DLD1 (cell line): ENCODE measurements around the gene PHKA1.
"Not testable (repeated sequence)": the region's sequence is repeated elsewhere in the genome, so short reads cannot be mapped to it uniquely, and the experiment has no call there.

ENCODE experiments used
- in situ Hi-C: cut with HindIII; loops from 2 replicates; pipeline ENCODE4 v1.10.0; 2017; ENCODE audit warnings: low sequenced_read_pairs

Gene PHKA1

DNA sequence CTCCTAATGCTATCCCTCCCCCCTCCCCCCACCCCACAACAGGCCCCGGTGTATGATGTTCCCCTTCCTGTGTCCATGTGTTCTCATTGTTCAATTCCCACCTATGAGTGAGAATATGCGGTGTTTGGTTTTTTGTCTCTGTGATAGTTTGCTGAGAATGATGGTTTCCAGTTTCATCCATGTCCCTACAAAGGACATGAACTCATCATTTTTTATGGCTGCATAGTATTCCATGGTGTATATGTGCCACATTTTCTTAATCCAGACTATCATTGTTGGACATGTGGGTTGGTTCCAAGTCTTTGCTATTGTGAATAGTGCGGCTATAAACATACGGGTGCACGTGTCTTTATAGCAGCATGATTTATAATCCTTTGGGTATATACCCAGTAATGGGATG, 44.6 kb downstream of the PHKA1 start:
- in situ Hi-C loops, result not testable (repeated sequence)

DNA sequence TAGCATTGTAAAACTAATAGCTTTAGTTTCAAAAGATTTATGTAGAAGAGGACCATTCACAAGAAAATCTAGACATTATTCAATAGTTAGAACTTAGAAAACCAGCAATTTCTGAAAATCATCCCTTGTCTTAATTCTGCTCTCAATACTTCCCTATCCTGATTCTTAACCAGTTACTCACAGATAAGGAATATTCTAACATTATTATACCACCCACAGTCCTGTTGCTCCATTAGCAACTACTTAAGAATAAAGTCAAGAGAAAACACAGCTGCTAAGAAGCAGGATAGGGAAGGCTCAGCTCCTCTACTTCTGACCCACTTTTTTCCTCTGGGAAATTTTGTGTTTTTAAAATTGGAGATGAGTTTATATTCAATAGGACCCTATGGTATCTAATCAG, 47.7 kb downstream of the PHKA1 start:
- in situ Hi-C loops, result no loop called here

DNA sequence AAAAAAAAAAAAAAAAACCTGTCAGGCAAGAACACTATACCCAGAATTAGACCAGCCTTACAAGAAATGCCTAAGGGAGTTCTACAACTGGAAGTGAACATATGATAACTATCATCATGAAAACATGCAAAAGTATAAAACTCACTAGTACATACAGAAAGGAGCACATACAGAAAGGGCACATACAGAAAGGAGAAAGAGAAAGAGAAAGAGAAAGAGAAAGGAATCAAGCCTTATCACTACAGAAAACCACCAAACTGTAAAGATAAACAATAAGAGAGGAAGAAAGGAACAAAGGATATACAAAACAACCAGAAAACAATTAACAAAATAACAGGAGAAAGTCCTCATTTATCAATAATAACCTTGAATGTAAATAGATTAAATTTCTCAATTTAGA, 50.4 kb downstream of the PHKA1 start:
- in situ Hi-C loops, result no loop called here

DNA sequence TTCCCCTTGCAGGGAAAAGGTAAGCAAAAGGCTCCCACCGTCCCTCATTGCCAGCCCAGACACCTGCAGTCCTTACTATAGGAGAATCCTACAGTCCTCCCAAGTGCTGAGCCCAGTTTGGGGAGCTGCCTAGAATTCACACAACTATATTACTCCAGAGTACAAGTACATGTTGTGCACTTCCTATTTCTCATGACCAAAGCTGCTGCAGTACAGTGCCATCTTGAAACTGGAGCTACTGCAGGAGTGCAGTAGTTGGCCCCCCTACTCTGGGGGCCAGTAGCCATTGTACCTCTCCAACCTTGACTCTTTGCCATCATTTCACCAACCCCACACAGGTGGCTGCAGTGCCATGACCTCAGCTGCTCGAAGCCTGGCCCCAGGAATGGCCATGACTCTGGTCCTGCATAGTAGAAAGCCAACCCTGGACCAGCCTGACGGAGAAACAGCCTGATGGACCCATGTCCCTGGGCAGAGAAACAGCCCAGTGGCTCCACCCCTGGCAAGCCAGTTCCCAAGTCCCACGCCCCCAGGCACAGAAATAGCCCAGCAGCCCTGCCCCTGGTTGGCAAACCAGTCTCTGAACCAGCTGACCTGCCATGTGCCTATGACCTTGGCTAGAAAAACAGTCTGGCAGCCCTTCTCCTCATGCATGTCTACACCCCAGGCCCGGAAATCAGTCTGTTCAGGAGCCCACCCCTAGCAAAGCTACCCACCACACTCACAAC, 51.9 kb downstream of the PHKA1 start:
- in situ Hi-C loops, result no loop called here

DNA sequence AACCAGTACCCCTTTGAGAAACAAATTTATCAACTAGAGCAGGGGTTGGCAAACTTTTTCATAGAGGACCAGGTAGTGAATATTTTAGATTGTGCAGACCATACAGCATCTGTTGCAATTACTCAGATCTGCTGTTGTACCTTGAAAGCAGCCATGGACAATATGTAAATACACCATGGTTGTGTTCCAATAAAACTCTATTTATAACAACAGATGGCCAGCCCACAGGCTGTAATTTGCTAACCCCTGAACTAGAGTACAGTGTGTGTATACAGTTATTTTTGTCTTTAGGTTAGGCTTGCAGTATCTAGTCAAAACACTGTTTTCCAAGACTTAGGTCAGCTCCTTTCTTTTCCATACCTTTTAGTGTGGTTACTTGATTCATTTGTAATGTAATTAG, 54.4 kb downstream of the PHKA1 start:
- in situ Hi-C loops, result no loop called here

DNA sequence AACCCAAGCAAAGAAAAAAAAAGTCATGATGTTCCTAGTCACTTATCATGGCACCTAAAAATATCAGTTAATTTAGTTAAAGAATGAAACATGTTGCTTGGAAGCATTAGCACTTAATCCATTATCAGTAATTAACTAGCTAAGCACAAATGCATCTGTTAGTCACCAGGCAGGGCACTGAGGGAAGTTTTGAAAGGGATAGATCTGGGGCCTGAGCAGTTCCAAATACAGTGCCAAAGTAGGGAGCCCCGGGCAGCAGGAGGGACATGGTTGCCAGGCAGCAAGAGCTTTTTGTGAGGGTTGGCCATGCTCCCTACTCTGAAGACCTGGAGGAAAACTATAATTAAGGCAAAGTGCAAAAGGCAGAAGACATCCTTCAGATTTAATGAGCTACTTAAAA, 62.0 kb downstream of the PHKA1 start:
- in situ Hi-C loops, result no loop called here

DNA sequence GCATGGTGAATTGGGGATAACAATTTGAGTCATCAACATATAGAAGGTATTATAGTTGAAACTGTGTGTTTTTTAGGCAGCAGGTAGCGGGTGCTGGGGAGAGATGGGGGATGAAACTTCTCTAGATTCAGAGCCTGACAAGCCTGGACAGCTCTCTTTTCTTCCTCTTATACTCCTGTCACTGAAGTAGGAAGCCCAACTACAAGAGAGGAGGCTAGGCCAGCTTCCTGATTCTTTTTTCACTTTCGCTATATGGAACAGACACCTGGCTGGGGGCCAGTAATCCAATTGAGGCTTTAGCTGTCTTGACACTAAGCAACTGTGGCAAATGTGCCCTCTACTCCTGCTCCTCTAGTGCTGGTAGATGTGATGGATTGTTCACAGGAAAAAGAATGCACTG, 69.2 kb downstream of the PHKA1 start:
- in situ Hi-C loops, result no loop called here

DNA sequence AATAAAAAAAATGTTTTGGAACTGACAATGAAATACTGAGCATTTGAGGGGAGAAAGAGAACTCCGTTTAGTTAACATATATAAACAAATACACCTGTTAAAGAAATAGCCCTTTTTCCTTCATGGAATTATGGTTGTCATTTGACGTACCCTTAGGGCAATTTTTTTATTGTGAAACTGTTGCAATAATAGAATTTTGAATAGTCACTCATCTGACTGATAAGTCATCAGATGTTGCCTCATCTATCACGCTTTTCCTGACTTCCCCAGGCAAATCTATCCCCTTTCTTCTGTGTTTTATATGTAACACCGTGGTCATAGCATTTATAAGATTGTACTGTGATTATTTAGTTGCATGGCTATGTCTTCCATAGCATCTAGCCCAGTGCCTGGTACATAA, 72.5 kb downstream of the PHKA1 start:
- in situ Hi-C loops, result no loop called here

DNA sequence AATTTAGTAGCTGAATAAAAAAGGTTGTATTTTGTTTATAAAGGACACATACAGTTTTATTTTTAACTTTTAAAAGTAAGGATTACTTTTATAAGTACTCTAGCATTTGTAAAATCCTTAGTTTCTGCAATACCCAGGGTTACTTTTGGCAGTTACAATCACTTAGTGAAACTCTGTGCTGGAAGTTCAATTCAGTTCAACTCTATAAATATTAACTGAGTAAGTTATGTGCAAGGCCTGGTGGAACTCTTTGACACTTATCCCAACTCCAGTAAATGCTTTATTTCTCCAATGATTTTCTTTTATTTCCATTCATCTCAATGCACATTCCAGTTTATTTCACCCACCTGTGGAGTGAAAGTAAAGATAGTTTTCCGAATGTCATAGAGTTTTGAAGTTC, 78.2 kb downstream of the PHKA1 start:
- in situ Hi-C loops, result no loop called here

DNA sequence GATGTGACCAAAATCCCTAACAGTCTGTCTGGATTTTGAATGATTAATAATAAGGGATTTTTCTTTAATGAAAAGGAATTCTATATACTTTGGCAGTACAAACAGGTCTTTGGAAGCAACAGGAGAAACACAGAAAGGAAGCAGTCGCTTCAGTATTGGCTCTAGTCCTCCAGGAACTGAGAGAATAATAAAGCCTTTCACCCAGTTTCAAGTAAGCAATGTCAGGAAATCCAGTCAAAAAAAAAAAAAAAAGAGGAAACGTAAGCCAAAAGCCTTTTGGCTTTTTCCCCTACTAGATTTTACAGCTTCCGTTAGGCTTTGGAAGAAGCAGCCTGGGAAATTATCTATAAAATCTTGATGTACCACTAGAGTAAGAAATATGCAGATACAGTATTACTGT, 79.8 kb downstream of the PHKA1 start:
- in situ Hi-C loops, result no loop called here

DNA sequence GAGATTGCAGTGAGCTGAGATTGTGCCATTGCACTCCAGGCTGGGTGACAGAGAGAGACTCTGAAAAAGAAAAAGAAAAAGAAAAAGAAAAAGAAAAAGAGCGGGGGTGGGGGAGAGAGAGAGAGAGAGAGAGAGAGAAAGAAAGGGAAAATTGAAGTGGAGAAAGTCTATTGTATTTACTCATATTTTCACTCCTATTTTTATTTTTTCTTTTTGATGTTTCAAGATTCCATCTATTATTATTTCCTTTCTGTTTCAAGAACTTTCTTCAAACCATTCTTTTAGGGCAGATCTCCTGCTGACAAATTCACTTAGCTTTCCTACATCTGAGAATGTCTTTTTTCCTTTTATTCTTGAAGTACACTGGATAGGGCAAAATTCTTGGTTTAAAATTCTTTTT, 83.9 kb downstream of the PHKA1 start:
- in situ Hi-C loops, result no loop called here

DNA sequence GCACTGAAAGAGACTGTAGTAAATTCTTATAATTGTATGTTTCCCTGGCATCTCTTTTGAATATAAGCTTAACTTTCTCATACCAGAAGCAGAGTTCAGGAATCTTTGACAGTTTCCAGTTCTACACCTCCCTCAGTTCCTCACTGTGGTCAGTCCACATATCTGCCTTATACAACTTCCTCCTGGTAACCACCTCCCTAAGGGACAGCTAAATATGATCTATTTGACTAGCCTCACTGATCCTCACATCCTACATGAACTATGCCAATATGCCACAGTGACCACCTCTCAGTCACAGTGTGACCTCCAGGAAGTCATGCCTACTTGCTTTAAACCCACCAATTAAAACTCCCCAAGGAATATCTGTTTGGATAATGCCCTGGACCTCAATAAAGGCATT, 89.9 kb downstream of the PHKA1 start:
- in situ Hi-C loops, result no loop called here

DNA sequence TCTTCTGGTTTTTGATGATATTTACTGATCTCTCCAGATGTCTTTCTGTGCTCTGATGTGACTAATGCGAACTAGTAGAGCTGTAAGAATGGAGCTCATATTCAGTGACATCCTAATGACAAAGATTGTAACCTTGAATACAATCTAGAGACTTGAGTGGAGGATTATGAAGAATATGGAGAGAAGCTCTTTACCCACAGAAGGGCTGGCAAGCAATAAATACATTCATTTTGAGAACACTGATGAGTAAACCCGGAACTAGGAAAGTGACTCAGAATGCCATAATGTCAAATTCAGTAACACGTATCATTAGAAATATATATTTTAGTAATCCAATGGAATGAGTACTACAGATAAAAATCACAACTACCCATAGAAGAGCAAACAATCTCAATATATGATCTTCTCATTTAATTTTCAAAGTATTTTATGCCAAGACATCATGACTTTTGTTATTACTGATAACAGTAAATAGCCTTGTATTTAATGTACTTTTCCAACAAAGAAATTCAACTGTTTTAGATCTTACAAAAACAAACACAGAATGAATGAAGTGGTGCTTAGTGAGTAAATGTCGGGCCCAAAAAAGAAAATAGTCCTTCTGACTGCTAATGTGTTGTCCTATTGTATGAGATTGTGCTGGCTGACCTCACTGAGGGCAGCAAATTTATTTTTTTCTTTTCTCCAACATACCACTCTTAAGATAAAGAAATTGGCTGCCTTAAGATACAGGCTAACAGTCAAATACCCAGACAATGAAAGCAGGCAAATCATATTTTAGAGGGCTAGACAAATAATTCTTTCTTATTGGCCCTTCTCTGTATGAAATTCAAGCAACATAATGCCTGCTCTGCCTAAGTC, 92.3 kb downstream of the PHKA1 start:
- in situ Hi-C loops, result no loop called here

DNA sequence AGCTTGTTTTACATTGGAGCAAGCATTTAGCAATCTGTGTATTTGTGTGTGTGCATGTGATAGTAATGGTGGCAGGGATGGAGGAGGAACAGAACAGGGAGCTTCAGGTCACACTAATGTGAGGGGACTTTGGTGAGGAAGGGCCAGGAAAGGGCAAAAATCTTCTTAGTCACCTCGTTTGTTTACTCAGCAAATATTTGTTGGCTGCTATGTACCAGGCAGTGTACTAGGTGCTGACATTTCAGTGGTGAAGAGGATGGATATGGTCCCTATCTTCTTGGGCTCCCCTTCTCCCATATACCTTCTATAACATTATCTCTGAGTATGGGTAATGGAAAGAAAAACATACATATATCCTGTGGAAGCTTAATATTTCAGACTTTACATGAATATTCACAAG, 92.9 kb downstream of the PHKA1 start:
- in situ Hi-C loops, result no loop called here

DNA sequence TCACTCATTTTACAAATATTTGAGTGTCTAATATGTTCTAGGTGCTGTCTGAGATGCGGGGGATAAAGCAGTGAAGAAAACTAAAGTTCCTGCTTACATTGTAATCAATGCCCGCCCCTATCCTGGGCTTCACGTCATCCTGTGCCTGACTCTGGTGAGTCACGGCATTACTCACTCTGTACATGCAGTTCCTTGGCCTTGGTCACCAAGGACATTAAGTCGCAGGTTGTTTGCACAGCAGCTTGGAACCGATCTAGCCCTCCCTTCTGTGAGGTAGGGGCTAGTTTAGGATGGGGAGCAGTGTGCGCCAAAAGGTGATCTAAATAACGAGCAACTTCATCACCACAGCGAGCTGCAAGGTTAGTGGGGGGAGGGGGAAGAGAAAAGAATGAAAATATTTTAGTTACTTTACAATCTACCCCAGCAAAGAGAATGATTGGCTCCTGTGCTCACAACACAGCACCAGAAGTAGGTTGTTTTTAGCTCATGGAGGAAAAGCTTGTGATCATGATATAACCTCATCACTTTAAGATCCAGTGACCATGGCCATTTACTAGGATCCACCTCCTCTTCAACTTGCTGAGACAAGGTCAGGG, 93.5 kb downstream of the PHKA1 start:
- in situ Hi-C loops, result no loop called here

DNA sequence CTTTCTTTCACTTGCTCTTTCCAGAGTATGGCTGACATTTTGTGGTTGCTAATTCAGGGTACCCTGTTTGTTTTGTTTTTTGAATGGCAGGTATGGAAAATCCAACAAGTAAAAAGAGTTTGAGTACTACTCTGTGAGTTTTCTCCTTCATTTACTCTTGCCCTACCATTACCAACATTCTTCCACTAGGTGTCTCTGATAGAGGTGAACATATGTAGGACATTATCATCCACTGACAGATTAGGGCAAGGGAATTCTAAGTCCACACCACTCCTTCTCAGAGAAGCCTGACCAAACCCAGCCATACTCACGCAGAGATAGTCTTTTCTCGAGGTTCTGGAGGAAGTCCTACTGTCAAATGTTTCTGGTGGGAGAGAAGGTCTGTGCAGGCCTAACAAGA, 104.8 kb downstream of the PHKA1 start:
- in situ Hi-C loops, result no loop called here

DNA sequence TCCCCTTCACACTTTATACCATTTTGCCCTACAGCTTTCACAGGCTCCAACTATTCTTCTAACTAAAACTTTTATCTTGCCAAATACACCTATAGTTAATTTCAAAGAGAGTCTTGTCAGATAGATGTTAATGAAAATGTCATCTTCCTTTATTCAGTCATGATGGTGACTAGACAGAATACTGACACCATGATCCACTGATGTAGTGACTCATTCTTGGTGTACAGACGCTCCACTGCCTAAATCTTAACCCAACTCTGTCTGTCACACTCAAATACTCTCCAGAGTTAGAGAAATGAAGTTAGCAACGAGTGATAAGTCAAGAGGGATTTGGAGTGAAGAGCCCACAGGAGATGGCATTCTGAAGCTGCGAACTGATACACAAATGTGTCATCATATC, 109.4 kb downstream of the PHKA1 start:
- in situ Hi-C loops, result no loop called here

DNA sequence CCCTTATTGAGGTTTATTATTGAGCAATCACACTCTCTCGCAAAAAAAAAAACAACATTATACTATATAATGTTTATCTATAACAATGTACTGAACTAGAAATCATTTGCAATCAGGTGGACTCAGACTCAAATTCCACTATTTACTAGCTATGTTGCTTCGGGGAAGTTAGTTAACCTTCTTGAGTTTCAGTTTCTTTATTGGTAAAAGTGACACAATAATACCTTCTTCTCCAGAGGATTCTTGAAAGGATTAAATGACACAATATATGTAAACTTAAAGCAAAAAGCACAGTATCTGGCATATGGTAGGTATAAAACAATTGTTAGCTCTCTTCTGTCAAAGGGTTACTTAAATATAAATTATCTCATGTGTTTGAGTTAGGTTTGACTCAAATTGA, 110.0 kb downstream of the PHKA1 start:
- in situ Hi-C loops, result no loop called here

DNA sequence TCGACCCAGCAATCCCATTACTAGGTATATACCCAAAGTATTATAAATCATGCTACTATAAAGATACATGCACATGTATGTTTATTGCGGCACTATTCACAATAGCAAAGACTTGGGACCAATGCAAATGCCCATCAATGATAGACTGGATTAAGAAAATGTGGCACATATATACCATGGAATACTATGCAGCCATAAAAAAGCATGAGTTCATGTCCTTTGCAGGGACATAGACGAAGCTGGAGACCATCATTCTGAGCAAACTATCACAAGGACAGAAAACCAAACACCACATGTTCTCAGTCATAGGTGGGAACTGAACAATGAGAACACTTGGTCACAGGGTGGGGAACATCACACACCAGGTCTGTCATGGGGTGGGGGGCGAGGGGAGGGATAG, 123.1 kb downstream of the PHKA1 start:
- in situ Hi-C loops, result not testable (repeated sequence)

DNA sequence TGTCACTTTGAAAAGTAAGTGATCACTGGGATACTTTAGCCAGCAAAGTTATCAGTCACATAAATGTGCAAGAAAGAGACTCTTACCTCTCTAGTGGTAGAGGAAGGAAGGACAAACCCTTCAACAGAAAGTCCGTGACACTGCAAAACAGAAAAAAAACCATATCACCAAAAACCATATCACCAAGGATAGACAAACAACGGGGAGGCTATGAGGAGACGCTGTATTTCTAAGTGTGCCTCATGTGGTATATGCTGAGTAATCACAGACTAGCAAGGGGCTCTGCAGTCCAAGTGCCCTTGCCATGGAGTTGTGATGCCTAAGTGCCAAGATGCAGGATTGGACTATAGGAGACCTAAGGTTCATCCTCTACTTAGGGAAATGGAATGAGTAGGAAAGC, 129.9 kb downstream of the PHKA1 start:
- in situ Hi-C loops, result no loop called here

DNA sequence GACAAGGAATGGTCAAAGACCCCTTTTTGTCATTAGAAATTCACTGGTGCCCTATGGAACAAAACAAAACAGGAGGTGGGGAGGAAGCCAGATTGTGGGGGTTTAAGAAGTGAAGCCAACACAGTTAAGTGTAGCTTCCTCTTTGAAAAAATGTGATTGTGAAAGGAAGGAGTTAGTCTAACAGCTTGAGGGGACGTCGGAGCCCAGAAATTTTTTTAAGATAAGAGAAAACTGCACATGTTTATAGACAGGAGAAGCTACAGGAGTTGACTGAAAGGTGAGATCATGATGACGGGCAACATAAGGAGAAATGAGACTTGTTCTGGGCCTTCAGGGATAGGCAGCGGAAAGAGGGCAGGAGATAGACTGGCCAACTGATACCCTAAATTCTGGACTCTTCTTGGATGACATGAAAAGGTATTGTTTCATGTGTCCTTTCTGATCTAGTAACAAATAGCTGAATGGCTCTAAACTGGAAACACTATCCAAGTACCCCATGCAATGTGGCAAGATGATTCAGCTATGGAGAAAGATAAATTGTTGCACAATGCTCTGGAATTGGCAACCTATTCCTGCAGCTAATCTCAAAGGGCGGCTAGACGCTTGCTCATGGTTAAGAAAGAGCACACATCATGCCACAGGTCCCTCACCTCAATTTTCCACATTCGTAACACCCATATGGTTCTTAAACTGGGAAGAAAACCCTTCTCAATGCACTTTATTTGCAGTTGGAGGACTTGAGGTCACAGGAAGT, 137.8 kb downstream of the PHKA1 start:
- in situ Hi-C loops, result no loop called here
